IMR-90 (cell line): Measurements from ENCODE around the gene TESK2.

ENCODE experiments used
- CEBPB ChIP-seq: IDR thresholded peaks from 2 replicates; pipeline ENCODE4 v1.6.1; 2012; ENCODE audit warnings: low read depth, low read length, improper control_type of control experiment
- CTCF ChIP-seq: conservative IDR thresholded peaks from 2 replicates; pipeline ENCODE4 v1.5.1; 2012; ENCODE audit warnings: mild to moderate bottlenecking, low read depth, low read length, improper control_type of control experiment
- POLR2A ChIP-seq: IDR thresholded peaks from 2 replicates; pipeline ENCODE4 v1.6.1; 2012; ENCODE audit warnings: mild to moderate bottlenecking, low read depth, low read length

GRCh38 chr1:45365051-45365450 is 125.9 kb downstream of the TESK2 start:
- TF ChIP-seq CTCF (no peak), POLR2A (no peak), CEBPB (no peak)
